Sciatic nerve (tissue), 2 donors: ENCODE measurements around the gene SMCP. TPM values are rescaled to one million over a fixed set of nuclear protein-coding genes. Genes with fewer than 3 reads are reported as not detected.

ENCODE experiments used
- ATAC-seq: fragments of 200-7000 bp; cut with Tn5 transposase; one replicate; pipeline ENCODE4 v1.9.1; 2020; ENCODE audit warnings: mild to moderate bottlenecking, moderate library complexity
- DNase-seq: peaks from one replicate; pipeline ENCODE4 v3.0.0-alpha.2; 2020; ENCODE audit warnings: low spot score
- intact Hi-C: fragments of 100-400 bp; cut with DNase I; formaldehyde crosslinking; loops from one replicate; pipeline ENCODE4 v1.14.2; 2022
- total RNA-seq: library from RNA; stranded (reverse); fragmentation: NEBNext Ultra II Directional; extraction: Animal tissue kit (Norgen Biotek cat#: 25700); gene quantifications from one replicate; pipeline ENCODE4 v1.2.1, GENCODE V29; 2021
- donor health status: DM: no; HTN: no; CAD: no.
- donor health status: DM: no; HTN: no; CAD: no.

The SMCP gene
- total RNA-seq, 1 donor from 2014 or later, result not detected

DNA sequence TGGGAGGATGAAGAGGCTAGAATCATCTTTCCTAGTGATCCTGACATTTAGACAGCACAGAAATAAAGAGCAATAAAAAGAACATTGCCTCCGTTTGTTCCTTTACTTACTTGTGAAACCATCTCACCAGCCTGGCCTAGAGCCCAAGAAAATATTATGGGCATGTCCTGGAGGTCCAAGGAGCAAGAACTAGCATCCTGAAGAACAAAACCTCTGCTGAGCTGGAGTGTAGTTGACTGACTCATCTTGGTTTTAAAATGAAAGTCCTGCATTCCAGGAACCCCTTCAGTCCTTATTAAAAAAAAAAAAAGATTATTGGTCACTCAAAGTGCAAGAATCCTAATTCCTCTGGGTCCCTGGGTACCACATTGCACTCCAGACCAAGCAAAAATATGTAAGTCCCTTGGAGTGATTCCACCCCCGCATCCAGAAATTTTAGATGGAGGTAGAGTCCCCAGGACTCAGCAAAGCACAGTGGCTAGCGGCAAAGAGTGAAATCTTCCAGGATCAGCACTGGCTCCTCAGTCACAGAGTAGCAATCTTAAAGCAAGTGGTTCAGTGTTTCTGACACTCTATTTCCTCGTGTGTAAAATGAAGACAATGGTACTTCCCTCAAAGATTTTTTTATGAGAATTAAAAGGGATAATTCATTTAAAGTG is 7.0 kb downstream of the SMCP start:
- intact Hi-C loops, result no loop called here
- ATAC-seq, result no peak
- no peak for DNase-seq

- no peak for ATAC-seq
- intact Hi-C loops, result no loop called here
- no peak for DNase-seq
These were observed 8.0 kb downstream of the SMCP start for GRCh38 chr1:152886085-152886484.

DNA sequence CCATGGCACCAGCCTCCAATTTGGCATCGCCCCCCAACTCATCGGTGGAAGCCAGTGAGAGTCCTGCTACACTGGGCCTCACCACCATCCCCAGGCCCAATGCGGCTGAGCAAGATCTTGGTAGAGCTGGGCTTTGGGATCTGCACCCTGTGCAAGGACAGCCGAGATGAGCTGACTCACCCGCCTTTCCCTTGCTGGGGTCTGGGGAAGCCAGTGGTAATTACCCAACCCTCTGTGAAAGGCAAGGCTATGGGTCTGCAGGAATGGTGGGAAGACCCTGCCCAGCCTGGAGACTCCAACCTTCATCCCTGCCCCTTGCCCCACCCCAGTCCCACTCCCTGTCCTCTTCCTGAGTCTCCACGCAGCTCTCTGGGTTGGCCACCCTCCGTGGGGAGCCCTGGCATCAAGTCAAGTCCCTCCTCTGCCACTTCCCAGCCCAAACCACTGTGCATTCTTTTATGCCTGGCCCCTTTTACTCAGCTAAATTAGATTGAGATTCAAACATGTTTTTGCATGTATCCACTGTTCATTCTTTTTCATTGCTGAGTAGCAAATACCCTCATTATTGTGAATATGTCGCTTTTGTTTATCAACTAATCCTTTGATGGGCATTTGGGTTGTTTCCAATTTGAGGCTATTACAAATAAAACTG is 8.8 kb downstream of the SMCP start:
- intact Hi-C loops, result no loop called here
- ATAC-seq (no peak), DNase-seq (no peak)

GRCh38 chr1:152888126-152888525 is 10.0 kb downstream of the SMCP start:
- intact Hi-C loops, result no loop called here

DNA sequence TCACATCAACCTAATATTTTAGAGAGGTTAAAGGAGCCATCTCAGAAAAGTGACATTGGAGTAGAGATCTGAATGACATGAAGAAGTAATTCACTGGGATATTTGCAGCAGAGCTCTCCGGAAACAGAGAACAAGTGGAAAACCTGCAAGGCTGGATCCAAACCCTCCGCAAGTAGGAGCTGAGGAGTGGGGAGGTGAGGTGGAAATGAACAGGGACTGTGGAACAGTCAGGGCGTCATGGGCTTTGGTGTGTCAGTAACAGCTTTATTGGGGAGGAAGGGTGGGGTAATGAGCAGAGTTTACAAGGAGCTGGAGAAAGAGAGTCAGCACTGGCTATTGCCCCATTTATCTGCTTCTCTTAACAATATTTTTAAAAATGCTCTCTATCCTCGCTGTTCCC is 20.9 kb downstream of the SMCP start:
- intact Hi-C loops, result no loop called here
- DNase-seq (no peak), ATAC-seq (no peak)

More at GRCh38 chr1:152888126-152888525, 10.0 kb downstream of the SMCP start:
- ATAC-seq (no peak), DNase-seq (no peak)

- intact Hi-C loops, result no loop called here
- DNase-seq, result no peak
- no peak for ATAC-seq
These were observed 21.8 kb downstream of the SMCP start for GRCh38 chr1:152899883-152900282.

DNA sequence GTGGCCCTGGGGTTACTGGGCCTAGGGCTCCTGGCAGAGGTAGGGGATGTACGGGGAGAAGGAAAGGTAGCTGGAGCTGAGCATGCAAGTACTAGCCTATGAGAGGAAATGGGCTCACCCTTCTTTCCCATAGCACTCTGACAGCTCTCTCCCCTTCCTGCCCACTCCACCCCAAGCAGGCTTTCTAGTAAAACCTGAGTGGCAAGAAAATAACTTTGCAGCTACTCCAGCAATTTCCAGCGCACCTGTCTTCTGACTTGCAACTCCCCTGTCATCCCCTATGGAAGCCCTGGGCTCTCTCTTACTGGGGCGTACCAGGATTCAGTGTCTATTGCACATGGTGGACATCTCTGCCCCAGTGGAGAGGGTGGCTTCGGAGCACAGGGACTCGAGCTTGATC is 23.5 kb downstream of the SMCP start:
- intact Hi-C loops, result no loop called here
- DNase-seq, result no peak
- no peak for ATAC-seq

DNA sequence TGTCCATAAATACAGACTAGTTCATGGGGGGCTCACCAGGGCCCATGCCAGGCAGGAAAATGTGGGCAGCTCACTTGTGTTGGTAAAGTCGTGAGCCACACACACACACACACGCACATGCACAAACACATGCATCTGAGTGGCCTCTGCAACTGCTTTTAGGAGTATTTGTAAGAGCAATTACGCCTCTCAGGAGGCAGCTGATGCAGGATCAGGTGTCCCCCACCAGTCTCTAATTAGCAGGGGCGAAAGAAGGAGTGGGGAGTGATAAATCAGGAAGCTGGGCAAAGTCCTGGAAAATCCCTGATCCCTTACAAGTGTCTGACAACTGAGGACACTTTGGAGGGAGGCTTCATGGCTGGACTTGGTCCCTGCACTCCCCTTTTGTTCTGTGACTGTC is 24.5 kb downstream of the SMCP start:
- DNase-seq, result no peak
- intact Hi-C loops, result no loop called here

GRCh38 chr1:152904688-152905440 is 26.7 kb downstream of the SMCP start:
- intact Hi-C loops, result no loop called here
- DNase-seq (no peak), ATAC-seq (no peak)

More for the DNA sequence above, 24.5 kb downstream of the SMCP start:
- no peak for ATAC-seq

DNA sequence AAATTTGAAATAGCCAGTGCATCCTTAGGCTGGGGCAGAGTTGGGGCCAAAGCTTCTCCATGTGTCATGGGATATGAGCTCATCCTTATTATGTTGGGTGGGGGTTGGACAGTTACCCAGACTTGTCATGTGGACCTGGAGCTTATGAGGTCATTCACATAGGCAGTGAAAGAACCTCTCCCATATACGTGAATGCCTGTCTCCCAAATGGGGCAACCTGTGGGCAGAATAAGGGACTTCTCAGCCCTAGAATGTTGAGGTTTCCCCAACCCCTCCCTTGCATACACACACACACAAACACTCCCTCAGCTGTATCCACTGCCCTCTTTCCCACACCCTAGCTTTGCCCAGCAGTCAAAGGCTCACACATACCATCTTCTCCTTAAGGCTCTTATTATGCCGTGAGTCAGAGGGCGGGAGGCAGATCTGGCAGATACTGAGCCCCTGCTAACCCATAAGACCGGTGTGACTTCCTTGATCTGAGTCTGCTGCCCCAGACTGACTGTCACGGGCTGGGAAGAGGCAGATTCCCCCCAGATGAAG is 28.0 kb downstream of the SMCP start:
- intact Hi-C loops, result no loop called here
- DNase-seq (no peak), ATAC-seq (no peak)

DNA sequence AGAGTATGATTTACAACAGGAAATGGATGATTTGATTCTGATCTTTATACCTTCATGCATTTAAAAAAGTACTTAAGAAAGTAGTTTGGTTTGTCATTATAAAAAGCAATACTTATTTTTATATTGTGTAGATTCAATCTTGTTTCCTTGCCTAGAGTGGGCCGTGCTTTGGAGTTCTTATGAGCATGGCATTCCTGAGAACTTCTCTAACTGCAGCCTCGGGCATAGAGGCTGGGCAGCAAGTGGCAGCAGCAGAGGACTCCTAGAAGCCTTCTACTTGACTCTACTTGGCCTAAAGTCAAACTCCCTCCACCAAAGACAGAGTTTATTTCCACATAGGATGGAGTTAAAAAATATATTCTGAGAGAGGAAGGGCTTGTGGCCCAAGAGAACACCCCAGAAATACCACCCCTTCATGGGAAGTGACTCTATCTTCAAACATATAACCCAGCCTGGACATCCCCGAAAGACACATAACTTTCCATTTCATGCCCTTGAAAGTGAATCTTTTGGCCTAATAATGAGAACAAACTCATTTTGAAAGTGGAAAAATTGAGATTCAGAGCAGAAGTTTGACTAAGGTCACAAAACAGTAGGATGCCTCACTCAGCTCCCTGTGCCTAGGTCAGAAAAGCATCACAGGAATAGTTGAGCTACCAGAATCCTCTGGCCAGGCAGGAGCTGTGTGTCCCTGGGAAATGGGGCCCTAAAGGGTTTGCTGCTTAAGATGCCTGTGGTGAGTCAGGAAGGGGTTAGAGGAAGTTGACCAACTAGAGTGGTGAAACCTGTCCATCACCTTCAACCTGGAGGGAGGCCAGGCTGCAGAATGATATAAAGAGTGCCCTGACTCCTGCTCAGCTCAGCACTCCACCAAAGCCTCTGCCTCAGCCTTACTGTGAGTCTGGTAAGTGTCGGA is 29.8 kb downstream of the SMCP start, which contains the start of gene IVL:
IVL (plus strand) TSS at position 861 of the 916 bp plus-strand sequence. CDS start 1,252 bp downstream, outside the sequence.
- ATAC-seq (no peak), DNase-seq (no peak)
- intact Hi-C loops, result no loop called here

GRCh38 chr1:152909206-152909605 is 31.1 kb downstream of the SMCP start:
- ATAC-seq (no peak), DNase-seq (no peak)
- intact Hi-C loops, result no loop called here

- ATAC-seq (no peak), DNase-seq (no peak)
- intact Hi-C loops, result no loop called here
These were observed 34.3 kb downstream of the SMCP start for GRCh38 chr1:152912471-152912870.

- intact Hi-C loops, result no loop called here
- ATAC-seq (no peak), DNase-seq (no peak)
These were observed 34.8 kb downstream of the SMCP start for GRCh38 chr1:152912900-152913299.

- no peak for DNase-seq
- intact Hi-C loops, result no loop called here
These were observed 39.7 kb downstream of the SMCP start for GRCh38 chr1:152917794-152918193.

DNA sequence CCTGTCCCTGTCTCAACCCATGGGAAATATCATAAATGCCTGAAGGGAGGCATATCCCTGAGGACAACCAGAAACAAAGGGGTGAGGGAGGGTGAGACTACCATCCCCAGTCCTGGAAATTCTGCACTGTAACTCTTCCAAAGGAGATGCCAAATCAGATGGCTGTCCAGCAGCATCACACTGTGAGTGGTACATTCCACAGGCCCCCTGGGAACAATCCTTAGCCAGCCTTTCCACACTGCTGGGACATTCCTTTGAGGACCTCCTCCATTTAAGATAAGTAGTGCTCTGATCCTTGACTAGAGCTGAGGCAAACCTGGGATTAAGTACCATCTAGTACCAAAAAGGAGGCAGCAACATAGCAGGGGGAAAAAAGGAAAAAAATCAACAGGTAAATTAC is 40.9 kb downstream of the SMCP start:
- intact Hi-C loops, result no loop called here
- DNase-seq, result no peak
- no peak for ATAC-seq

More at GRCh38 chr1:152917794-152918193, 39.7 kb downstream of the SMCP start:
- no peak for ATAC-seq

GRCh38 chr1:152924191-152924590 is 46.1 kb downstream of the SMCP start:
- DNase-seq, result no peak
- intact Hi-C loops, result no loop called here
- no peak for ATAC-seq

DNA sequence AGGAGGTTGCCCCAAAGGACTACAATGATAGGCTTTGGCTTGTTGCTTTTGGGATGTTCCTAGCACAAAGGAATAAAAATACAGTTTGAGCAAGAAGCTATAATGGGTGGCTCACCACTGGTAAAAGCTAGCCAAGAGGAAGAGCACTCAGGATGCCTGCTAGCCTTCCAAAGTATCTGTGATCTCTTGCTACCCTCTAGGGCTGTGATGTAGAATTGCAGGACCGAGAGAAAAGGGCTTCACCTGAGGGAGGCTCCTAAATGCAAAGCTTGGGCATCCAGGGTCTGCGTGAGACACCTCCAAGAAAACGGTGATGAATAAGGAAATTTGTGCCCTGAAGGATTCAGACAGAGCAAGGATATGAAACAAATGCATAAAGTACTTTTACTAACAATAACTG is 48.0 kb downstream of the SMCP start:
- intact Hi-C loops, result no loop called here
- ATAC-seq, result no peak
- no peak for DNase-seq

DNA sequence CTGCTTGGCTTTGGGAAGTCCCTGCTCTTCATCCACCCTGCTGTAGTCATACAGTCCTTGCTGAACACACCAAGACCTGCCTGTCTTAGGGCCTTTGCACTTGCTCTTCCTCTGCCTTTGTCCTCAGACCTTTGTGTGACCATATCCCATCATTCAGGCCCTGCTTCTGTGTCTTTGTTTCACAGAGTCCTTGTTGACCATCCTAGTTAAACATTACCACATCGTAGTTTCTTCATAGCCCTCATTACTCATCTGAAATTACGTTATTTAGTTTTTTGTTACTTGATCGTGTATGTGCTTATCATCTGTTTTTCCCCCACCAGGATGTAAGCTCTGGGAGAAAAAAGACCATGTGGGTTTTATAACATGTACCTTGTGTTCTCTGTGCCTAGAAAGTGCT is 50.5 kb downstream of the SMCP start:
- ATAC-seq (no peak), DNase-seq (no peak)
- intact Hi-C loops, result no loop called here
